HEK293 (cell line): ENCODE data around the gene TSC2.
A peak's percentile ranks its signal among the peaks of the same experiment; 100 is the strongest.

Experiments
- OVOL3 ChIP-seq: fragments of 450-650 bp; formaldehyde crosslinking; IDR thresholded peaks from 2 replicates; pipeline ENCODE4 v1.5.1; 2016; ENCODE audit warnings: missing biosample characterization, missing genetic modification characterization
- ZNF146 ChIP-seq: fragments of 450-650 bp; formaldehyde crosslinking; IDR thresholded peaks from 2 replicates; pipeline ENCODE4 v1.5.1; 2016; ENCODE audit warnings: missing biosample characterization, missing genetic modification characterization
- ZNF175 ChIP-seq: fragments of 450-650 bp; formaldehyde crosslinking; IDR thresholded peaks from 2 replicates; pipeline ENCODE4 v1.5.1; 2016; ENCODE audit warnings: missing biosample characterization, missing genetic modification characterization
- ZNF311 ChIP-seq: fragments of 450-650 bp; formaldehyde crosslinking; IDR thresholded peaks from 2 replicates; pipeline ENCODE4 v1.5.1; 2017; ENCODE audit warnings: missing biosample characterization, missing genetic modification characterization, borderline replicate concordance
- ZNF621 ChIP-seq: fragments of 450-650 bp; formaldehyde crosslinking; IDR thresholded peaks from 2 replicates; pipeline ENCODE4 v1.5.1; 2017; ENCODE audit warnings: missing biosample characterization, missing genetic modification characterization
- ZNF707 ChIP-seq: fragments of 450-650 bp; formaldehyde crosslinking; IDR thresholded peaks from 2 replicates; pipeline ENCODE4 v1.5.1; 2016; ENCODE audit warnings: missing biosample characterization, missing genetic modification characterization
- TF ChIP-seq, protein P1 (sequence below): fragments of 450-650 bp; formaldehyde crosslinking; IDR thresholded peaks from 2 replicates; pipeline ENCODE4 v1.5.1; 2016; ENCODE audit warnings: missing biosample characterization, missing genetic modification characterization
- TF ChIP-seq, protein P2 (sequence below): sonication (generic); formaldehyde crosslinking; IDR thresholded peaks from 2 replicates; pipeline ENCODE4 v1.8.1; 2022; ENCODE audit warnings: mild to moderate bottlenecking, moderate library complexity, missing genetic modification reagents

DNA sequence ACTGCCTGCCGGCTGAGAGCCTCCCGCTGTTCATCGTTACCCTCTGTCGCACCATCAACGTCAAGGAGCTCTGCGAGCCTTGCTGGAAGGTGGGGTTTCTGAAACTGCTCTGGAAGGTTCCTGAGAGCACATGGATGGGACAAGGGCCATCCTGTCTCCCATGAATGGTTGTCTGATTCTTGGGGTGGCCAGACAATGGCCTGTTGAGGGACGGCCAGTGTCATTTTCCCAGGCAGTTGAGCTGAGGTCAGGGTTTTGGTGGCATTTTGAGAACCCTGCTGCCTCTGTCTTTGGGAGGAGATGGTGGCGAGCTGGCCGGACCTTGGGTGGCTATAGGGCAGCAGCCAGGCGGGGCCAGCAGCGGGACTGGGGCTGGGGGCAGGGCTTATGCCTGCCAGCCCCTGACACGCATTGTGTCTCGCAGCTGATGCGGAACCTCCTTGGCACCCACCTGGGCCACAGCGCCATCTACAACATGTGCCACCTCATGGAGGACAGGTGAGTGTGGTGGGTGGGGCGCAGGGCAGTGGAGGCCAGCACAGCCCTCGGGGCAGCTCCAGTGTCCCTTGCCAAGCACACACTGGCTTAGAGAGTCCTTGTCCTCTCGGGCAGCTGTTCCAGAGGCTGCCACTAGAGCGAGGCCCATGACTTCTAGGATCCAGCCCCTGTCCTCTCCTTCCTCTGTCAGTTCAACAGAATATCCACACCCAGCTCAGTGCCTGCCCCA, 9.1 kb downstream of the TSC2 start:
- TF ChIP-seq, protein P1, sequence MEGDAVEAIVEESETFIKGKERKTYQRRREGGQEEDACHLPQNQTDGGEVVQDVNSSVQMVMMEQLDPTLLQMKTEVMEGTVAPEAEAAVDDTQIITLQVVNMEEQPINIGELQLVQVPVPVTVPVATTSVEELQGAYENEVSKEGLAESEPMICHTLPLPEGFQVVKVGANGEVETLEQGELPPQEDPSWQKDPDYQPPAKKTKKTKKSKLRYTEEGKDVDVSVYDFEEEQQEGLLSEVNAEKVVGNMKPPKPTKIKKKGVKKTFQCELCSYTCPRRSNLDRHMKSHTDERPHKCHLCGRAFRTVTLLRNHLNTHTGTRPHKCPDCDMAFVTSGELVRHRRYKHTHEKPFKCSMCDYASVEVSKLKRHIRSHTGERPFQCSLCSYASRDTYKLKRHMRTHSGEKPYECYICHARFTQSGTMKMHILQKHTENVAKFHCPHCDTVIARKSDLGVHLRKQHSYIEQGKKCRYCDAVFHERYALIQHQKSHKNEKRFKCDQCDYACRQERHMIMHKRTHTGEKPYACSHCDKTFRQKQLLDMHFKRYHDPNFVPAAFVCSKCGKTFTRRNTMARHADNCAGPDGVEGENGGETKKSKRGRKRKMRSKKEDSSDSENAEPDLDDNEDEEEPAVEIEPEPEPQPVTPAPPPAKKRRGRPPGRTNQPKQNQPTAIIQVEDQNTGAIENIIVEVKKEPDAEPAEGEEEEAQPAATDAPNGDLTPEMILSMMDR (tag by site-specific recombination) = peak; percentile 56
- TF ChIP-seq OVOL3 (no peak), ZNF175 (tag by site-specific recombination) (no peak), ZNF707 (no peak), ZNF146 (tag by site-specific recombination) (no peak), ZNF621 (tag by site-specific recombination) (no peak), ZNF311 (tag by site-specific recombination) (no peak)
- TF ChIP-seq, protein P2, sequence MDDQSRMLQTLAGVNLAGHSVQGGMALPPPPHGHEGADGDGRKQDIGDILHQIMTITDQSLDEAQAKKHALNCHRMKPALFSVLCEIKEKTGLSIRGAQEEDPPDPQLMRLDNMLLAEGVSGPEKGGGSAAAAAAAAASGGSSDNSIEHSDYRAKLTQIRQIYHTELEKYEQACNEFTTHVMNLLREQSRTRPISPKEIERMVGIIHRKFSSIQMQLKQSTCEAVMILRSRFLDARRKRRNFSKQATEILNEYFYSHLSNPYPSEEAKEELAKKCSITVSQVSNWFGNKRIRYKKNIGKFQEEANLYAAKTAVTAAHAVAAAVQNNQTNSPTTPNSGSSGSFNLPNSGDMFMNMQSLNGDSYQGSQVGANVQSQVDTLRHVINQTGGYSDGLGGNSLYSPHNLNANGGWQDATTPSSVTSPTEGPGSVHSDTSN (CRISPR knock-in tag) = no peak
